Stomach smooth muscle (tissue), 2 donors: Measurements from ENCODE around the gene PTBP1.
"Not testable (repeated sequence)": the region's sequence is repeated elsewhere in the genome, so short reads cannot be mapped to it uniquely, and the experiment has no call there.

ENCODE experiments used
- H3K27ac ChIP-seq: one replicate; pipeline ENCODE4 v1.7.0; 2013; ENCODE audit warnings: mild to moderate bottlenecking, low read length, inconsistent platforms
- H3K27me3 ChIP-seq, 2 donors: one replicate each; pipeline ENCODE4 v1.7.0; 2013; ENCODE audit warnings: low read length in 2 of 2; ENCODE audit not compliant: insufficient read depth in 2 of 2, control insufficient read depth in 1 of 2
- H3K36me3 ChIP-seq, 2 donors: one replicate each; pipeline ENCODE4 v1.7.0; 2013; ENCODE audit warnings: low read length in 2 of 2; ENCODE audit not compliant: control insufficient read depth in 2 of 2, insufficient read depth in 2 of 2
- H3K4me1 ChIP-seq: one replicate; pipeline ENCODE4 v1.7.0; 2013; ENCODE audit warnings: low read length; ENCODE audit not compliant: control insufficient read depth, insufficient read depth
- H3K4me3 ChIP-seq, 2 donors: one replicate each; pipeline ENCODE4 v1.7.0; 2013; ENCODE audit warnings: low read length in 2 of 2
- H3K9ac ChIP-seq, 2 donors: one replicate each; pipeline ENCODE4 v1.7.0; 2013; ENCODE audit warnings: low read length in 2 of 2, mild to moderate bottlenecking in 1 of 2
- H3K9me3 ChIP-seq, 2 donors: one replicate each; pipeline ENCODE4 v1.7.0; 2013; ENCODE audit warnings: low read length in 2 of 2; ENCODE audit not compliant: control insufficient read depth in 2 of 2
- donor health status: healthy.
- donor health status: Pancreatic carcinoma.

Gene PTBP1

GRCh38 chr19:835210-835810 lies 38.1 kb downstream of the PTBP1 start:
- no peak overlapping the region for H3K4me3 ChIP-seq
- no peaks in the 10 kb centered on the region for H3K9me3 ChIP-seq
- no peaks in the 10 kb centered on the region for H3K36me3 ChIP-seq
- no peak overlapping the region for H3K27ac ChIP-seq
- peaks cover 15 to 24% of the 10 kb centered on the region in 2 donors for H3K27me3 ChIP-seq
- no peak overlapping the region for H3K9ac ChIP-seq
- H3K4me1 ChIP-seq = no peaks in the 10 kb centered on the region

GRCh38 chr19:840519-841206 lies 43.4 kb downstream of the PTBP1 start, which contains the start of gene PRTN3:
Gene PRTN3 (plus strand): TSS chr19:840999. CDS start chr19:841009, 10 bp downstream.
- Histone ChIP-seq H3K4me1 (peaks cover 10% of the 10 kb centered on the region), H3K27ac (no peak within 1 kb of the TSS), H3K9me3 (no peaks in the 10 kb centered on the region), H3K27me3 (peaks cover 21 to 33% of the 10 kb centered on the region in 2 donors), H3K36me3 (no peaks in the 10 kb centered on the region), H3K4me3 (no peak within 1 kb of the TSS), H3K9ac (no peak within 1 kb of the TSS)

GRCh38 chr19:842802-843179 lies 45.5 kb downstream of the PTBP1 start:
- H3K36me3 ChIP-seq, H3K9ac ChIP-seq, H3K4me3 ChIP-seq, H3K27ac ChIP-seq, H3K9me3 ChIP-seq: not testable (repeated sequence)
- Histone ChIP-seq H3K4me1 (peaks cover 13% of the 10 kb centered on the region), H3K27me3 (peaks cover 29 to 34% of the 10 kb centered on the region in 2 donors)

- H3K9me3 ChIP-seq = no peaks in the 10 kb centered on the region
- peaks cover 29 to 34% of the 10 kb centered on the region in 2 donors for H3K27me3 ChIP-seq
- H3K9ac ChIP-seq = no peak overlapping the region
- no peaks in the 10 kb centered on the region for H3K36me3 ChIP-seq
- no peak overlapping the region for H3K27ac ChIP-seq
- H3K4me1 ChIP-seq = peaks cover 17% of the 10 kb centered on the region
- H3K4me3 ChIP-seq = peak overlapping the region in 1 of 2 donors; percentile 52
Observed at GRCh38 chr19:843180-843835, 46.1 kb downstream of the PTBP1 start.

- Histone ChIP-seq H3K4me1 (peaks cover 17% of the 10 kb centered on the region), H3K27ac (no peak overlapping the region), H3K9ac (no peak overlapping the region), H3K36me3 (no peaks in the 10 kb centered on the region), H3K9me3 (no peaks in the 10 kb centered on the region), H3K27me3 (peaks cover 27 to 34% of the 10 kb centered on the region in 2 donors), H3K4me3 (peak overlapping the region in 1 of 2 donors; percentile 52)
Observed at GRCh38 chr19:843836-844545, 46.7 kb downstream of the PTBP1 start.

- no peak overlapping the region for H3K9ac ChIP-seq
- H3K27me3 ChIP-seq = peaks cover 27 to 34% of the 10 kb centered on the region in 2 donors
- no peaks in the 10 kb centered on the region for H3K36me3 ChIP-seq
- H3K9me3 ChIP-seq = no peaks in the 10 kb centered on the region
- H3K4me1 ChIP-seq = peaks cover 17% of the 10 kb centered on the region
- no peak overlapping the region for H3K4me3 ChIP-seq
- H3K27ac ChIP-seq = no peak overlapping the region
Observed at GRCh38 chr19:844546-844971, 47.3 kb downstream of the PTBP1 start.

GRCh38 chr19:845707-846521 lies 48.7 kb downstream of the PTBP1 start:
- Histone ChIP-seq H3K27me3 (peaks cover 24 to 28% of the 10 kb centered on the region in 2 donors), H3K4me3 (no peak overlapping the region), H3K27ac (no peak overlapping the region), H3K36me3 (no peaks in the 10 kb centered on the region), H3K4me1 (peaks cover 25% of the 10 kb centered on the region), H3K9me3 (no peaks in the 10 kb centered on the region), H3K9ac (no peak overlapping the region)

- Histone ChIP-seq H3K27ac (no peak overlapping the region), H3K36me3 (no peaks in the 10 kb centered on the region), H3K9ac (no peak overlapping the region), H3K4me1 (peaks cover 23% of the 10 kb centered on the region), H3K27me3 (peaks cover 18 to 29% of the 10 kb centered on the region in 2 donors), H3K4me3 (no peak overlapping the region), H3K9me3 (no peaks in the 10 kb centered on the region)
Observed at GRCh38 chr19:848386-848921, 51.2 kb downstream of the PTBP1 start.

GRCh38 chr19:849195-849594 lies 51.9 kb downstream of the PTBP1 start:
- peaks cover 18% of the 10 kb centered on the region for H3K4me1 ChIP-seq
- not testable (repeated sequence) for H3K9ac ChIP-seq, H3K27ac ChIP-seq, H3K36me3 ChIP-seq, H3K4me3 ChIP-seq, H3K9me3 ChIP-seq
- peaks cover 20 to 23% of the 10 kb centered on the region in 2 donors for H3K27me3 ChIP-seq
